GM21723 (cell line): ENCODE results near the gene ZNF280C.
"Not testable (repeated sequence)": the region's sequence is repeated elsewhere in the genome, so short reads cannot be mapped to it uniquely, and the experiment has no call there.

Source experiments
- ATAC-seq: cut with Tn5 transposase; IDR thresholded peaks from one replicate; pipeline ENCODE4 v1.9.1; 2021; ENCODE audit warnings: mild to moderate bottlenecking, moderate library complexity; ENCODE audit not compliant: unreplicated experiment

The ZNF280C gene, protein sequence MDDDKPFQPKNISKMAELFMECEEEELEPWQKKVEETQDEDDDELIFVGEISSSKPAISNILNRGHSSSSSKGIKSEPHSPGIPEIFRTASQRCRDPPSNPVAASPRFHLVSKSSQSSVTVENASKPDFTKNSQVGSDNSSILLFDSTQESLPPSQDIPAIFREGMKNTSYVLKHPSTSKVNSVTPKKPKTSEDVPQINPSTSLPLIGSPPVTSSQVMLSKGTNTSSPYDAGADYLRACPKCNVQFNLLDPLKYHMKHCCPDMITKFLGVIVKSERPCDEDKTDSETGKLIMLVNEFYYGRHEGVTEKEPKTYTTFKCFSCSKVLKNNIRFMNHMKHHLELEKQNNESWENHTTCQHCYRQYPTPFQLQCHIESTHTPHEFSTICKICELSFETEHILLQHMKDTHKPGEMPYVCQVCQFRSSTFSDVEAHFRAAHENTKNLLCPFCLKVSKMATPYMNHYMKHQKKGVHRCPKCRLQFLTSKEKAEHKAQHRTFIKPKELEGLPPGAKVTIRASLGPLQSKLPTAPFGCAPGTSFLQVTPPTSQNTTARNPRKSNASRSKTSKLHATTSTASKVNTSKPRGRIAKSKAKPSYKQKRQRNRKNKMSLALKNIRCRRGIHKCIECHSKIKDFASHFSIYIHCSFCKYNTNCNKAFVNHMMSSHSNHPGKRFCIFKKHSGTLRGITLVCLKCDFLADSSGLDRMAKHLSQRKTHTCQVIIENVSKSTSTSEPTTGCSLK

DNA sequence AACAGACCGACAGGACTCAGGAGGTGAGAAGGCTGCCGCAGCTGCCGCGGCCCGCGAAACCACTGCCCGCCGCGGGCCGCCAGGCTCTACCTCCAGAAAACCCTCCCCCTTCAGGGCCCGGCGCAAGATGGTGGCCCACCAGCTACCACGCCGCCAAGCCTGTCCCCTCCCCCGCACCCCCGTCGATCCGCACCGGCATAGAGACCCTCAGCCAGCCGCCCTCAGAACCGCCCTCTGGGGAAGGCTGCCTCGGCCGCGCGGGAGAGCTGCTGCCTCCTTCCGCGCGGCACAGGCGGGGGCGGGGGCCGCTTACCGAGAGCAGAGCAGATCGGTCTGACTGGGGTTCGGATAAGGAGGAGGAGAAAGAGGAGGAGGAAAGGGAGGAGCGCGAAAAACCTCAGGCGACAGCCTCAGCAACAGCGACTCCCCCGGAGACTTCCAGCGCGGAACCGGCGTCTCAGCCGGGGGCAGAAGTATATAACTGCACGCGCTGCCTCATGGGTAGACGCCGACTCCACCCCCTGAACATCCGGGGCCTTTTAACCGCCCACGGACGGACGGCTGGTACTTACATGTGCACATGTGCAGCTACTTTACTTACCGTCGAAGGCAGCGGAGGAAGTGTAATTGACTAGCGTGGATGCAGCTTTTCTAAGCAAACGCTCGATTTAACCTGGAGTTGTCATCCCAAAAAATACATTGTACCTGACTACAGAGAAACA lies at the start of gene ZNF280C:
Gene ZNF280C (minus strand): TSS at position 451 of the 722 bp plus-strand sequence. CDS start 8,450 bp downstream, outside the sequence.
- ATAC-seq, result peak; percentile 94

DNA sequence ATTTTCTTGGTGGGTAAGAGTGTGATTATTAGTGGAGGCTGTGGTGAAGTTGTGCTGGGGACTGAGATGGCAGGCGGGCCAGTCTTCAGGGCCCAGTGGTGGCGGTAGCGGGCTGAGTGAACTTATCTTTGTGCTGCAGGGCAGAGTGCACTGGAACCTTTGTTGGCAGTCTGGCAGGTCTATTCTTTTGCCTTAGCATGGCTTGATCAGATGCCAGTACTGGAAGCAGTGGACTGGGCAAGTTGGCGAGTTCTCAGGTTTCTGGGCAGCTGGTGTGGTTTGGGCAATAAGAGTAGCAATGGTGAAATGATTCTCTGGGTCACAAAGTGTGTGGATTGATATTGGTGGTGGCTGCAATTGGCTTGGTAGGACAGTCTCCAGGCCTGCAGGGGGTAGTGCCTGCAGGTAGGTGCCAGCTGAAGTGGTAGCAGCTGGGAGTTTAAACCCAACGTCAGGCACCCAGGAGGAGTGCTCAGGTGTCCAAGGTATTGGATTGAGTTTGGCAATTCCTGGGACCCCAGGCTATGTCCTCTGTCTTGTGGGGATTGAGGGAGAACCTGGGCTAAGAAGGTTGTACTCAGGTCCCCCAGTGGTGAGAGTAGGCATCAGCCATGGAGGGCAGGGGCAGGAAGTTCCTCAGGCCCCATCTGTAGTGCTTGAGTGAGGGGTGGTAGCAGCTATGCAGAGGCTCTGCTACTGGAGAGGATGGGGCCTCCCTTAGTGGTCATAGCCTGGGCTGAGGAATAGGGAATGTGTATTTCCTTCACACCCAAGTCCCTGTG lies 36.1 kb upstream of the ZNF280C start:
- no peak for ATAC-seq

- no peak for ATAC-seq
Measured at GRCh38 chrX:130301977-130302376, 33.3 kb upstream of the ZNF280C start.

DNA sequence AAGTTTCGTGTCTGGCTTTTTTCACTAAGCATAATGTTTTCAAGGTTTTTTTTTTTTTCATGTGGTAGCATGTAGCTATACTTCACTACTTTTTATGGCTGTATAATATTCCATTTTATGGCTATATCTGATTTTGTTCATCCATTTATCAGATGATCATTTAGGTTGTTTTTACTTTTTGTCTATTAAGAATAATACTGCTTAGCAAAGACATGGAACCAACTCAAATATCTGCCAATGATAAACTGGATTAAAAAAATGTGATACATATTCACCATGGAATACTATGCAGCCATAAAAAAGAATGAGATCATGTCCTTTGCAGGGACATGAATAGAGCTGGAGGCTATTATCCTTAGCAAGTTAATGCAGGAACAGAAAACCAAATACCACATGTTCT lies 32.7 kb upstream of the ZNF280C start:
- no peak for ATAC-seq

- no peak for ATAC-seq
Measured at GRCh38 chrX:130300010-130300282, 31.2 kb upstream of the ZNF280C start.

- no peak for ATAC-seq
Measured at GRCh38 chrX:130299279-130300009, 30.7 kb upstream of the ZNF280C start.

DNA sequence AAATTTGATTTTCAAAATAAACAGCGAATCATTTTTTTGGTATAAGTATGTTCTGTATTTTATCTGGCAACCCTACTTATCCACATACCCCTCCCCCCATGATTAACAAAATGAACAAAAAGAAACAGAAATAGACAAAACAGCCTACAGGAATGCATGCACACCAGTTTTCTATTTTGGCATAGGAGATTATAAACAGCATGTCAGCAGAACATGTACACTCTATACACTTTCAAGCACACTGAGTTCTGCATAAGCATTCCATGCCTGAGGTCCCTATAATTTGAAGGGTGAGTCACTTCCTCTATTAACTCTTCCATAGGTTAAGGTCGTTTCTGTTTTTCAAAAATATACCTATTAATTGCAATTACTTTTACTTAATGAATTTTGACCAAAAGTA lies 28.0 kb upstream of the ZNF280C start:
- no peak for ATAC-seq

DNA sequence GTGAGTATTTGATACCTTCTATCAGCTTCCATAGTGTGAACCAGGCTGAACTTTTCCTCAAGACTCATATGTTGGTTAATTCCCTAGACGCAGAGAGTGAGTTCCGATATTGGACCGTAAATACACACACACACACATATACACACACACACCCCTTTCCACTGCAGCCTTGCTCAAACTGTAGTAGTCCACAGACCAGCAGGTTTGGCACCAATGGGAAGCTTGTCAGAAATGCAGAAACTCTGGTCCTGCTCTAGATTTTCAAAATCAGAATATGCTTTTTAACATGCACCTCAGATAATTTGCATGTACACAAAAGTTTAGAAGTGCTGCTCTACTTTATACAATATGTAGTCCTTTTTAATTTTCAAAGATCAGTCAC lies 27.6 kb upstream of the ZNF280C start:
- ATAC-seq, result no peak

- no peak for ATAC-seq
Measured at GRCh38 chrX:130295519-130296296, 27.0 kb upstream of the ZNF280C start.

- ATAC-seq, result no peak
Measured at GRCh38 chrX:130287071-130287770, 18.5 kb upstream of the ZNF280C start.

DNA sequence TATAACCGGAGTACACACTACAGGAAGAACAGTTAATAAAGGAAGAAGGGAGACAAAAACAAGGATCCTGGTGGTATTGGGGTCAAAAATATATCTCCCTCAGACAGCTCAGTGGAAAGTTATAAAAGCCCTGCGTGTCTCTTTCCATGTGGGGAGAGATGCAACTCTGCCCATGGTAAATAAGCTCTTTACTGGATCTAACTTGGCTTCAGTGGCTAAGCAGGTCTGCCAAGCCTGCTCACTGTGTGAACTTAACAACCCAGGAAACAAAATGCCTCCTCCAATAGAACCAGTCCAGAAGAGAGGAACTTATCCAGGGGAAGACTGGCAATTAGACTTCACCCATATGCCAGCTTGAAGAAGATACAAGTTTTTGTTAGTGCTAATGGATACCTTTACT lies 17.0 kb upstream of the ZNF280C start:
- no peak for ATAC-seq

- ATAC-seq, result no peak
Measured at GRCh38 chrX:130285069-130285620, 16.4 kb upstream of the ZNF280C start.

DNA sequence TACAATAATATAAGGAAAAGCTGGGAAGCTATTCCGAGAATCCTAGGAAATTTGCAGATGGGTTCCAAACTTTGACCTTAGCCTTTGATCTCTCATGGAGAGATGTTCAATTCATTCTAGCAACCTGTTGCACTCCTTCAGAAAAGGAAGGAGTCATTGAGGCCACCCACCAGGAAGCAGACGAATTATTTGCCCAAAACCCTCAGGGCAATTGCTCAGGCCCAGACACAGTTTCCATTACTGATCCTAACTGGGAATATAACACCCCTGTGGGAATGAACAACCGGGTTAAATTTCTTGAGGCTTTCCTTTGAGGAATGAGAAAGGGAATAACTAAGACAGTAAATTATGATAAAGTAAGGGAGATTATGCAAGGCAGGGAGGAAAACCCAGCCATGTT lies 13.5 kb upstream of the ZNF280C start:
- ATAC-seq, result no peak

DNA sequence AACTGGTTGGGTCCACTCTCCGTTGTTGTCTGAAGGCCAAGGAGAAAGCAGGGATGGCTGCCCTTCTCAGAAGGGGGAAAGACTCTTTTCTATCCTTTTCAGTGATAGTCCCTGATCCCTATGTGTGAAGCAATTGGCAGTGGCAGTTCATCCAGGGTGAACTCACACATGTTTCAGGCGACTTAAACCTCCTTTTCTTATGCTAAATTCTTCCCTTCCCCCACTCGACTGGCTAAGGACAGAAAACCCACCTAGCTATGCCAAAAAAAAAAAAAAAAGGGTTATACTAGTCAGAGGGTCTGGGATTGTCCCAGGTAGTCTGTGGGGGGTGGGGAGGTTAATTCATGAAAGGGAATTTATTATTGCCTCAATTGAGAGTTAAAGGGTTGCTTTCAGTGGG lies 12.2 kb upstream of the ZNF280C start:
- ATAC-seq, result no peak

GRCh38 chrX:130272253-130272652 lies 3.6 kb upstream of the ZNF280C start:
- ATAC-seq, result not testable (repeated sequence)

DNA sequence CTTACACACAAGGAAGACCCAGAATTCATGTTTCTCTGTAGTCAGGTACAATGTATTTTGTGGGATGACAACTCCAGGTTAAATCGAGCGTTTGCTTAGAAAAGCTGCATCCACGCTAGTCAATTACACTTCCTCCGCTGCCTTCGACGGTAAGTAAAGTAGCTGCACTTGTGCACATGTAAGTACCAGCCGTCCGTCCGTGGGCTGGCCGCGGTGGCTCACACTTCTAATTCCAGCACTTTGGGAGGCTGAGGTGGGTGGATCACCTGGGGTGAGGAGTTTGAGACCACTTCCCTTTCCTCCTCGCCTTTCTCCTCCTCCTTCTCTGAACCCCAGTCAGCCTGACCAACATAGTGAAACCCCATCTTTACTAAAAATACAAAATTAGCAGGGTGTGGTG lies 692 bp upstream of the ZNF280C start:
- ATAC-seq, result not testable (repeated sequence)

GRCh38 chrX:130267956-130268448 lies 697 bp downstream of the ZNF280C start:
- peak; percentile 14 for ATAC-seq

GRCh38 chrX:130264573-130264972 lies 4.1 kb downstream of the ZNF280C start:
- ATAC-seq, result no peak
